ENCODE data around the gene ATOX1.

Gene ATOX1

DNA sequence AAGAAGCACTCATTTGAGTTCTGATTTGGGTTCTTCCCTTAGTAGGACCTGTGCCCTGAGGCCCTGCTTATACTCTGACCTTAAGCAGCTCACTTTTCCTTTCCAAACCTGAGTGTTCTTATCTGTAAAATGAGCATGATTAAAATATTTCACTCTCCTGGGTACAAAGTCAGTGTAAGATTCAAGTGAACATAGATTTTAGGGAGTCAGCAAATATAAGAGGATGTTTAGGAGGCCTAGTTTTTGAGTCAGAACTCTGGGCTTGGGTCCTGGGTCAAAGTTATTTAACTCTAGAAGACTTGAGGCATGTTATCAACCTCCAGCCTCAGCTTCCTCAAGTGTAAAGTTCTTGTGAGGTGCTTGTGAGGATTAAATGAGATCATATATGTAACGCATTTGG lies 63.0 kb downstream of the ATOX1 start:
- no peak for DNase-seq

DNA sequence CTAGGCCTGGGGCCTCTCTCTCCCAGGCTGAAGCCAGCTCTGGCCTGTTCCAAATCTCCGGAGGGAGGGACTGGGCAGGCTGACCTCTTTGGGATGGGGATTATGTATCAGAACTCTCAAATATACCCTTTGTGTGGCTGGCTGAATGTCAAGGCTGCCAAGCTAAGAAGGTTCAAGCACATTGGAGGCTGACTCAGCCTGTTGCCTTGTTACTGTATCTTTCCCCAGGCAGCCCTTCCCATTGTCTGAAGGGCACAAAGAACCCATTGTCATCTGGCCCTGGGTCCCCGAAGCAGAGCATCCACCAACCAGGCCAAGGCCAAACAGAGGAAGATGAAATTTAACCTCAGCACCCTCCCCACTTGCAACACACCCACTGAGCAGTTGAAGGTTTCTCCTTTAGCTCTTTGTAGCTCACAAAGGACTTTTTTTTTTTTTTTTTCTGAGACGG lies 64.4 kb downstream of the ATOX1 start:
- DNase-seq: no peak

Data from cerebellar nuclear complex (tissue), 1 donor.